Transverse colon (tissue), 4 donors: ENCODE data around the gene PAPOLG.

Experiments used
- CTCF ChIP-seq, 5 experiments: fragments of 200-600 bp in 3 of 5; fragments of 450-650 bp in 2 of 5; sonication (generic) in 3 of 5; IDR thresholded peaks; 1 replicate in 2 of 5; 2 replicates in 3 of 5; pipeline ENCODE4 v1.5.1; 2016 to 2017; ENCODE audit warnings: antibody characterized with exemption in 5 of 5, inconsistent platforms in 3 of 5, mild to moderate bottlenecking in 2 of 5, moderate library complexity in 1 of 5
- EP300 ChIP-seq: sonication (generic); formaldehyde crosslinking; IDR thresholded peaks from one replicate; pipeline ENCODE4 v1.6.1; 2017; ENCODE audit warnings: antibody characterized with exemption, low read depth
- POLR2A ChIP-seq: fragments of 450-650 bp; IDR thresholded peaks from one replicate; pipeline ENCODE4 v1.6.1; 2016; ENCODE audit warnings: antibody characterized with exemption, mild to moderate bottlenecking, moderate library complexity
- POLR2AphosphoS5 ChIP-seq, 3 donors: sonication (generic); formaldehyde crosslinking; IDR thresholded peaks; one replicate each; pipeline ENCODE4 v1.6.1; 2016; ENCODE audit warnings: antibody characterized with exemption in 3 of 3

GRCh38 chr2:60759654-60760053 lies 3.6 kb downstream of the PAPOLG start:
- TF ChIP-seq POLR2A (no peak), CTCF (IDR thresholded peaks at IDR 0.05) (no peak), POLR2AphosphoS5 (IDR thresholded peaks at IDR 0.05) (no peak), EP300 (no peak)
